ENCODE data around the gene ABLIM3. TPM values are rescaled to one million over a fixed set of nuclear protein-coding genes. Genes with fewer than 3 reads are reported as not detected.

ABLIM3 gene
- total RNA-seq, 2 experiments from 2014 or later = not detected

DNA sequence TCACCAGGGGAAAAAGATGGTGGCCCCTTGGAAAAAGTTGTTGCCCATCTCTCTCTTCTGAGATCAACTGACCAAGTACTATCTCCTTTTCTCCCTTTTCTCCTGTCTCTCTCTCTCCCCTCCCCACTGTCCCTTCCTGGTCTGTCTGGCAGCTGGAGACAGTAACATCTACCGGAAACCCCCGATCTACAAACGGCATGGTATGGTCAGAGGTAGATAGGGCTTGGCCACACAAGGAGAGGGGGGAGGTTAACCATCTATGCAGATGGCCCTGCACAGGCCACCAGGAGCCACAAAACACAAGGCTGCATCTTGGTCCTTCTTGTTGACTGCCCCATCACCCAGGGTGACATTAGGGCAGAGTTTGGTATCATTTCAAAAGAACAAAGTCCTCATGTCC lies 101.0 kb downstream of the ABLIM3 start:
- H3K4me1 Mint-ChIP-seq (ENCODE audit: low read depth) = peaks cover 62% of the 10 kb centered on the region
- H3K4me3 Mint-ChIP-seq = no peak overlapping the region
- POLR2A ChIA-PET = interaction anchor here (1.5 to 2.6 kb wide), 2 partner anchors 9 to 12 kb away, joined by 3 to 7 read pairs; no protein-coding TSS in a partner anchor
- DNase-seq (no peak), ATAC-seq (ENCODE audit: poor library complexity) (no peak)
- intact Hi-C loops (cut with DNase I, micrococcal nuclease) = no loop called here
- TF ChIP-seq, protein P1, sequence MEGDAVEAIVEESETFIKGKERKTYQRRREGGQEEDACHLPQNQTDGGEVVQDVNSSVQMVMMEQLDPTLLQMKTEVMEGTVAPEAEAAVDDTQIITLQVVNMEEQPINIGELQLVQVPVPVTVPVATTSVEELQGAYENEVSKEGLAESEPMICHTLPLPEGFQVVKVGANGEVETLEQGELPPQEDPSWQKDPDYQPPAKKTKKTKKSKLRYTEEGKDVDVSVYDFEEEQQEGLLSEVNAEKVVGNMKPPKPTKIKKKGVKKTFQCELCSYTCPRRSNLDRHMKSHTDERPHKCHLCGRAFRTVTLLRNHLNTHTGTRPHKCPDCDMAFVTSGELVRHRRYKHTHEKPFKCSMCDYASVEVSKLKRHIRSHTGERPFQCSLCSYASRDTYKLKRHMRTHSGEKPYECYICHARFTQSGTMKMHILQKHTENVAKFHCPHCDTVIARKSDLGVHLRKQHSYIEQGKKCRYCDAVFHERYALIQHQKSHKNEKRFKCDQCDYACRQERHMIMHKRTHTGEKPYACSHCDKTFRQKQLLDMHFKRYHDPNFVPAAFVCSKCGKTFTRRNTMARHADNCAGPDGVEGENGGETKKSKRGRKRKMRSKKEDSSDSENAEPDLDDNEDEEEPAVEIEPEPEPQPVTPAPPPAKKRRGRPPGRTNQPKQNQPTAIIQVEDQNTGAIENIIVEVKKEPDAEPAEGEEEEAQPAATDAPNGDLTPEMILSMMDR (IDR thresholded peaks at IDR 0.05) = no peak
- no peak overlapping the region for H3K27ac ChIP-seq (ENCODE audit: low read depth in 1 of 2, low read length in 2 of 2)
- no peaks in the 10 kb centered on the region for H3K36me3 ChIP-seq (ENCODE audit: insufficient read depth, low read length)
- no peaks in the 10 kb centered on the region for H3K9me3 Mint-ChIP-seq
- H3K27me3 ChIP-seq (ENCODE audit: control insufficient read depth in 1 of 2, insufficient read depth in 2 of 2, low read length in 2 of 2) = peaks cover 0 to under 1% of the 10 kb centered on the region in 2 experiments
- H3K4me1 ChIP-seq (ENCODE audit: insufficient read depth, low read length) = peaks cover 41% of the 10 kb centered on the region
- peak overlapping the region; percentile 91 for H3K27ac Mint-ChIP-seq
- no peaks in the 10 kb centered on the region for H3K36me3 Mint-ChIP-seq (ENCODE audit: low read depth)
- H3K4me3 ChIP-seq (ENCODE audit: low read length) = no peak overlapping the region
- H3K9me3 ChIP-seq (ENCODE audit: control insufficient read depth in 1 of 2, insufficient read depth in 1 of 2, low read length in 2 of 2) = peaks cover 0 to 6% of the 10 kb centered on the region in 2 experiments
- CTCF ChIA-PET = no interaction called here
- no peaks in the 10 kb centered on the region for H3K27me3 Mint-ChIP-seq

DNA sequence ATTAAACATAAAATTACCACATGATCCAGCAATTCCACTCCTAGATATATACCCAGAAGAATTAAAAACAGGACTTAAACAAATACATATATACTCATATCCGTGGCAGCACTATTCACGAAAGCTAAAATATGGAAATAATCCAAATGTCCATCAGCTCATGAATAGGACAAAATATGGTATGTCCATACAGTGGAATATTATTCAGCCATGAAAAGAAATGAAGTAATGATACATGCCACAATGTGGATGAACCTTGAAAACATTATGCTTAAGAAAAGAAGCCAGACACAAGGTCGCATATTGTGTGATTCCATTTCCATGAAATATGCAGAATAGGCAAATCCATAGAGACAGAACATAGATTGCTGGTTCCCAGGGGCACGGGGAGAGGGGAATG lies 105.6 kb downstream of the ABLIM3 start:
- ChIA-PET CTCF (interaction anchor here (1.0 kb wide), 1 partner anchor 31 kb away, joined by 3 read pairs; no protein-coding TSS in a partner anchor), POLR2A (no interaction called here)
- peaks cover 0 to 2% of the 10 kb centered on the region in 2 experiments for H3K27me3 ChIP-seq (ENCODE audit: control insufficient read depth in 1 of 2, insufficient read depth in 2 of 2, low read length in 2 of 2)
- H3K4me3 ChIP-seq (ENCODE audit: low read length) = no peak overlapping the region
- no peak overlapping the region for H3K27ac ChIP-seq (ENCODE audit: low read depth in 1 of 2, low read length in 2 of 2)
- no peak overlapping the region for H3K27ac Mint-ChIP-seq
- DNase-seq (no peak), ATAC-seq (ENCODE audit: poor library complexity) (no peak)
- H3K36me3 ChIP-seq (ENCODE audit: insufficient read depth, low read length) = no peaks in the 10 kb centered on the region
- H3K4me3 Mint-ChIP-seq = no peak overlapping the region
- TF ChIP-seq, protein P1 (IDR thresholded peaks at IDR 0.05) = no peak
- H3K9me3 ChIP-seq (ENCODE audit: control insufficient read depth in 1 of 2, insufficient read depth in 1 of 2, low read length in 2 of 2) = no peaks in the 10 kb centered on the region
- no peaks in the 10 kb centered on the region for H3K9me3 Mint-ChIP-seq
- H3K4me1 Mint-ChIP-seq (ENCODE audit: low read depth) = peaks cover 20% of the 10 kb centered on the region
- no peaks in the 10 kb centered on the region for H3K27me3 Mint-ChIP-seq
- H3K4me1 ChIP-seq (ENCODE audit: insufficient read depth, low read length) = peaks cover 3% of the 10 kb centered on the region
- H3K36me3 Mint-ChIP-seq (ENCODE audit: low read depth) = no peaks in the 10 kb centered on the region
- intact Hi-C loops (cut with DNase I, micrococcal nuclease) = no loop called here

DNA sequence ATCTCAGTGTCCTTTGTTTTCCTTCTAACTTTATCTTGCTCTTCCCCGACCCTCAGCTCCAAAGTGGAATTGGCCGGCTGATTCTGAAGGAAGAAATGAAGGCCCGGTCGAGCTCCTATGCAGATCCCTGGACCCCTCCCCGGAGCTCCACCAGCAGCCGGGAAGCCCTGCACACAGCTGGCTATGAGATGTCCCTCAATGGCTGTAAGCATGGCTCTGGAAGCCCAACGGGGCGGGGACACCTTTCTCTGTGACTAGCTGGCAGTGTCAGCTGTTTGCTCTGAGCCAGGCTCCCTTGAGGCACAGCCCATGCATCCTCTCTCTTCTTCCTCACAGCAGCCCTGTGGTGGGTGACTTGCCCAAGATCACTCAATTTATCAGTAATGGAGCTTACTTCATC lies 106.4 kb downstream of the ABLIM3 start:
- CTCF ChIA-PET = interaction anchor here (1.2 kb wide), 1 partner anchor 106 kb away, joined by 3 read pairs; the partner anchor contains the start of gene ABLIM3
- no peak for ATAC-seq (ENCODE audit: poor library complexity)
- no peaks in the 10 kb centered on the region for H3K36me3 ChIP-seq (ENCODE audit: insufficient read depth, low read length)
- H3K27ac ChIP-seq (ENCODE audit: low read depth in 1 of 2, low read length in 2 of 2) = no peak overlapping the region
- Mint-ChIP-seq H3K9me3 (no peaks in the 10 kb centered on the region), H3K4me3 (no peak overlapping the region), H3K27ac (no peak overlapping the region), H3K4me1 (ENCODE audit: low read depth) (peaks cover 14% of the 10 kb centered on the region), H3K27me3 (no peaks in the 10 kb centered on the region), H3K36me3 (ENCODE audit: low read depth) (no peaks in the 10 kb centered on the region)
- peaks cover 0 to 2% of the 10 kb centered on the region in 2 experiments for H3K27me3 ChIP-seq (ENCODE audit: control insufficient read depth in 1 of 2, insufficient read depth in 2 of 2, low read length in 2 of 2)
- no peak for DNase-seq
- TF ChIP-seq, protein P1 (IDR thresholded peaks at IDR 0.05) = no peak
- H3K9me3 ChIP-seq (ENCODE audit: control insufficient read depth in 1 of 2, insufficient read depth in 1 of 2, low read length in 2 of 2) = no peaks in the 10 kb centered on the region
- no peaks in the 10 kb centered on the region for H3K4me1 ChIP-seq (ENCODE audit: insufficient read depth, low read length)
- POLR2A ChIA-PET = no interaction called here
- intact Hi-C loops (cut with DNase I, micrococcal nuclease) = no loop called here
- H3K4me3 ChIP-seq (ENCODE audit: low read length) = no peak overlapping the region

Measured in CD4-positive, alpha-beta T cell (primary cell).